Activated T-cell treated with anti-CD3 and anti-CD28 coated beads for 48 hours (primary cell): ENCODE data around the gene MSI2.

Experiments used
- DNase-seq: peaks from one replicate; pipeline ENCODE4 v3.0.0-alpha.2; 2020; ENCODE audit warnings: low read depth

Gene MSI2

DNA sequence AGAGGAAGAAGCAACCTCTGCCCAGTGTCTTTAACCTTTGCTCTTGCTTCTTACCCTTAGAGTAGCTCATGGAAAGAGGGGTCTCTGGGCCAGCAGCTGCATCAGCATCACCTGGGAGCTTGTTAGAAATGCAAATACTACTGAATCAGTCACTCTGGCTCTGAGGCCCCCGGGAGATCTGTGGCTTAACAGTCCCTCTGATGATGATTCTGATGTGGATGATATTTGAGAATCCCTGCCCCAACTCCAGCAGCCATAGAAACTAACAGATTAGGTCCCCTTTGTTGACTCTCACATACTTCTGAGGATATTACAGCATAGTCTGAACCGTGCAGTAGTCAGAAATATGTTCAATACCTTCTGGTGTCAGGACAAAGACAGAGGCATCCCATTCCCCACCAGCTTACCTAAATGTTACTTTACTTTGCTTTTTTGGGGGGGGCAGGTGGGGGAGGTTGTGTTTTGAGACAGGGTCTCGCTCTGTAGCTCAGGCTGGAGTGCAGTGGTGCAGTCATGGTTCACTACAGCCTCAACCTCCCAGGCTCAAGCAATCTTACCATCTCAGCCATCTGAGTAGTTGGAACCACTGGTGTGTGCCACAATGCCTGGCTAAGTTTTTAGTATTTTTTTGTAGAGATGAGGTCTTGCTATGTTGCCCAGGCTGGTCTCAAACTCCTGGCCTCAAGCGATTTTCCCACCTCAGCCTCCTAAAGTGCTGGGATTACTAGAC, 268.7 kb downstream of the MSI2 start:
- no peak for DNase-seq

DNA sequence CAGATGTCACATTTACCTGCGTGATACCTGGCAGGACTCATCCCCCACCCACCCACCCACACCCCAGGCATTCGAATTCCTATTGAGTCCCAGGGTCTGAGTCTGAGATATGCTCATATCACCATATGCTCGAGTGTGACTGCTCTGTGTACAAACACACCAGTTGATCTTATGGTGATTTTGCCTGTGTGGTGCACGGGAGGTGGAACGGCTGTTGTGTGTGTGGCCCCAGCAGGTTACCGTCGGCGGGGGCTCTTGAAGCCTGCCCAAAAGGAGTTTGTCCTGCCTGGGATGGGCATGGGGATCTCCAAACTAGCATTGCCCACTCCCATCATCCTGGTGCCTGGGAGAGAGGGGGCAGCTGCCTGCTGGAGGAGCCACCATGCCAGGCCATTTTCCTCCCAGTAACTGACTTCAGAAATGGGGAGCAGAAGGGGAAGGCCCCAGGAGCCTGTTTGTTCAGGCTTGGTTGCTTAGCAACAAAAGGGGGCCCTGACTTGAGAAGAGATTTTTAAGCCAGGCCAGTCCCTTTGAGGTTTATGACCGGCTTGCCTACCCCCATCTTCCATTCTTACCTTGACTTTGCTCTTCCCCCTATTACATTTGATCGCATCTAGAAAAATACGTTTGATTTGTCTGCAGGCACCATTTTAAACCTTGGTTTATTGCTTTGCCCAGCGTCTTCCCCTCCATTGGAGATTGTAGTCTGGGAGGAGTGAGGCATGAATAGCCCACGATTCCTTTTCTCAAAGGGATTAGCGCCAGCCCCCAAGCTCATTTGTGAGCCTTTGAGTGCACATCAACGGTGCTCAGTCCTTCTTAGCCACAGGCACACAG, 271.1 kb downstream of the MSI2 start:
- no peak for DNase-seq

DNA sequence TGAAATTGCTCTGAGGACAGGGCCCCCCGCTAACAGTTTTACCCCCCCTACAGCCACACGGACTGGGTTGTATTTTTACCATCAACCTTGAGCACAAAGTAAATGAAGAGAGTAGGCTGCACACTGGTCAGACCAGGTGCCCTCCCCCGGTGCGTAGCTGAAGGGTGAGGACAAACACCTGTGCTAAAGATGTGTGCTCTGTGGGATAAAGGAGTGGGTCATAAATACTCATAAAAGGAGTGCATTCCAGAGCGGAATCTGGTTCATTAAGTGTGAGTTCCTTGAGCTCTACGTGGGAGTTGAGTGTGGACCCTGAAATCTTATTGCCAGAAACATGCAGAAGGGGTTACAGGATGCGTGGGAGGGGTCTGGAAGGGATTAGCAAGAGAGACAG, 271.7 kb downstream of the MSI2 start:
- no peak for DNase-seq

DNA sequence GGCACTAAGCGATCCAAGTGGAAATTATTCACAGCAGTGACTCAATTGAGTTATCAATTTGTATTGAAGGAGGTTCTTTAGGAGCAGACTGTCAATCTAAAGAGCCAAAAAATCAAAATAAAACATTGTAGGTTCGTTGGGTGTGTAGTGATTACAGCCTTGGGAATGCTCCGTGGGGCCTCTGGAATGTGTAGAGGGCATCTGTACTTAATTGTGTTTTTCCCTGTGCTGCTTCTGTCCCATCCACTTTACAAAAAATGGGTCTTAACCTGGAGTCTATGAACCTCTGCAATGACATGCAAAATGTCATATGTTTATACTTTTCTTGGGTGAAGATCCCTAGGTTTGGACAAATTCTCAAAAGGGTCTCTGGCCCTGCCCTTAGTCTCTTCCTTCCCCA, 273.7 kb downstream of the MSI2 start:
- DNase-seq, result no peak

DNA sequence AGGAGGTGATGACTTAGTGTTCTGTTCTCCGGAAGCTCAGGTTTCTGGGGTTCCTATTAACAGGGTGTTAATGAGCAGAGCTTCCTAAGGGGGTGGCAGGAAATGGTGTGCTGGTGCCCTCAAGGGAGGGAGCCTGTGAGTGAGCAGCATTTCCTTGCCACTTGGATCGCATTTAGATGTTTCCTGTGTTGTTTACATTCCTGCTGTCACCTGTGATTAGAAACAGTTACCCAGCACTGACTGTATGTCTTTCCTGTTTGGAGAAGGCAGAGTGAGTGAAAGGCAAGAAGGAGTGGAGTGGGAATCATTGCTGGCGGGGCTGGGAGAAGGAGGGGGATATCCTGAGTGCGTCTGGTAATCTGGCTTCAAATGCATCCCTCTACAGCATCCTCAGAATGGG, 274.2 kb downstream of the MSI2 start:
- DNase-seq, result no peak

DNA sequence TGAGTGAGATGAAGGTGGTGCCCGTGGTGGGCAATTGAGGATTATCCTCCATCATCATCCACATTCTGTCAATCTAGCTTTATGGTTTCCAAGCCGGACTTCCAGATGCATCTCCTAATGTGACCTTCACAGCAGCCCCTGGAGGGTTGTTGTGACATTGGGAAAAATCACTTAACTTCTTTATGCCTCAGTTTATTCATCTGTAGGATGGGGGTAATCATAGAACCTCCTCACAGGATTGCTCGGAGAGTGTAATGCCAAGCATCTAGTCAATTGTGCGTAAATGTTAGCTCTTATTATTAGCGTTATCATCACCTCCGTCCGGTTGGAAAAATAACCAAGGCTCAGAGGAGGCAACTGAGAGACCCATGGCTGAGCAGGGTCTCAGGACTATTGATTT, 274.8 kb downstream of the MSI2 start:
- no peak for DNase-seq

DNA sequence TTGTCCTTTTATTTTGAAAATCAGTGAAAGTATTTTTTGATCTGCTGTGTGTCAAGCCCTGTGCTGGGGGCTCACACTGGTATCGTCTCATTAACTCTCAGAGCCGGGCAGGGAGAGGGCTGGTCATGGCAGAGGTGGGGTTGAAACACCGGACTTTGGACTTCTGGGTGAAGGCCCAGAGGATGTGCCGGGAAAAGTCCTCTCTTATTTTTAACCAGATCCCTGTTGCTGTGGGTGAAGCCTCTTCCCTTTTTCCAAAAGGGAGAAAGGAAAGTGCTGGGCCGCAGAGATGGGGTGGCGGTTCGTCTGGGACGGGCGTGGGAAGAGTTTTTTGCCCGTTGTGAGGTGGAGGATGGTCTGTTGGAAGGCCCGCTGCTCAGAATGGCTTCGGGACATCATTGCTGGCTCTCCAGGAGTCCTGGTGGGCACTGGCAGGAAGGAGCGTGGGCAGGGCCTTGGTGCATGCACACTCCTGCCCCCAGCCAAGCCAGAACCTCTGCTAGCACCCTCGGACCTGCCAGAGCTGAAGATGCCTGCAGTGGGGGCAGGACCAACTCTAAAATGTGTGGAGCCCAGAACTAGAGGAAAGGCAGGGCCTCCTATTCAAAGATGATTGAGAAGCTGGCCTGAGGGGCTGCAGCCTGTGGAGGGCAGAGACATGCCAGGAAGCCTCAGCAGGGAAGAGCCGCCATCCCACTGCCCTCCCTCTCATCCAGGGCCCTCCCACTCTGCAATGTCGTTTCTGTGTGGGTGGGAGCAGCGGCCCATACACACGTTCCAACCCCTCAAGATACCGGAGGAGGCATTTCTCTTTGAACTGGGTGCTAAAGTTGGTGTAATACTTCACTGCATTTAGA, 275.6 kb downstream of the MSI2 start:
- DNase-seq, result no peak

DNA sequence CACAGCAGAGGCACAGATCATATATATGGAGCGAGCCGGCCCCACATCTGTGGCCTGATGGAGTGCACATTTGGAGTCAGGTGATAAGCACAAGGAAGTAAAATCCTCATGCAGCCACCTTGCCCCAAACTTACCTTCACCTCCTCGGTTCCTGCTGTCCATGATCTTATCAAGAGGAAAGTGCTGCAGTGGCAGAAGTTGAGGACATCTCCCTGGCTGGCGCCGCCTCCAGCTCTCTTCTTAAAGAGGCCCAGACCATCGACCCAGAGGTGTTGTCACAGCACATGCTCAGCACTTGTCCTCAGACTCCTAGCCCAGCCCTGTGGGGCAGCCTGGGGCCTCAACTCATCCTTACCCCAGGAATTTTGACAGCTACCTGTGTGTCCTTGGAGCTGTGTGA, 276.2 kb downstream of the MSI2 start:
- no peak for DNase-seq

DNA sequence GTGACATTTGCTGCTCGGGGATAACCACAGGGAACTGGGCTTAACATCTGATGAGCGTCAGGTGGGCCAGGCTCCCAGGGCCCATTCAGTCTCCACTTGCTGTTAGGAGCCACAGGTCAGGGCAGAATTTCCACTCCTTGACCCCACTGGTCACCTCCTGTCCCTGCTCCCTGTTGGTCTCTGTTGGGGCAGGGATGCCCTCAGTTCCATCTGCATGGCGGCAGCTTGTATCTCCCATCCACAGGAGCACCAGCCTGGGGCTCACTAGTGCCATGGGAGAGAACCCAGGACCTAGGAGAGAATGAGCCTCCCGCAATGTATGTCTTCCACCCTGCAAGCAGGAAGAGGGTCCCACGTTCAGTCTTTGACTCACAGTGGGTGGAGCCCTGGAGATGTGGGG, 276.6 kb downstream of the MSI2 start:
- DNase-seq, result no peak

DNA sequence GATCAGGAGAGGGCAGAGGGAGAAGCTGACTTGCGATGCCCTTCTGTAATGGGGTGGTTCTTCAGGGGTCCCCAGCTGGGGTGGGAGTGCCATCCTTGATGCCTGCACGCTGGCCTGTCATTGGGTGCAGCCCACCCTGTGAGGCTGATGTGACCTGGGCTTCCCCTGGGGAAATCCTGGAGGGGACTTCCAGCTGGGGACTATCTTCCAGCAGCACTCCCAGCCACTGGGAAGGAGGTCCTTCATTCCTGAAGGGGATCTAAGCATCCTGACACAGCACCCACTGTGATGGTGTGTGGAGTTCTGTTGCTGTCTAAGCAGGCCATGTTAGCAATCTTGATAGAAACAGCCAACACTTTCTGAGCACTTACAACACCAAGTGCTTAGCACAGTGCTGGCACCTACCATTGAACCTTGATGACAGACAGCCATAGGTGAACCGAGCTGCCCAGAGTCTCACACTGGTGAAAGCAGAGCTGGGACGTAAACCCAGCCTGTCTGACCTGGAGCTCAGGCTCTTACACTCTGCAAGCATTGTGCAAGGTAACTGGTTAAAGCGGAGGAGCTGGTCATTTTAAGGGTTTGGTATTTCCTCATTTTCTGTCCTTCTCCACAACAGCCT, 277.5 kb downstream of the MSI2 start:
- no peak for DNase-seq

DNA sequence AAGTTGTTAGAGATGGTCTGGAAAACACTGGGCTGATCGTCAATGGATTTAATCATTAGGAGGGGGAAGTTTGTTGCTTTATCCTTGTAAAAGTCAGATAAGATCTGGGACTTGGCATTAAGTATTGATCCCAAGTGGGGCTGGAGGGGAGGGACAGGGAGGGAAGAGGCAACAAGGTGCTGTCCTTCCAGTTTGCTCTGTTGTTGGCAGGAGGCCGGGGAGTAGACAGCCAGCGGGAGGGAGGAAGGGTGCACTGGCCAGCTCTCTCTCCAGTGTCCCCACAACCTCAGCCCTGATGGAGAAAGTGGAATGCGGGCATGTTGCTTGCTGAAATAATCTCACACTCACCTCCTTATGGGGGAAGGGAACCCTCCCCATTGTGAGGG, 278.5 kb downstream of the MSI2 start:
- DNase-seq, result no peak

DNA sequence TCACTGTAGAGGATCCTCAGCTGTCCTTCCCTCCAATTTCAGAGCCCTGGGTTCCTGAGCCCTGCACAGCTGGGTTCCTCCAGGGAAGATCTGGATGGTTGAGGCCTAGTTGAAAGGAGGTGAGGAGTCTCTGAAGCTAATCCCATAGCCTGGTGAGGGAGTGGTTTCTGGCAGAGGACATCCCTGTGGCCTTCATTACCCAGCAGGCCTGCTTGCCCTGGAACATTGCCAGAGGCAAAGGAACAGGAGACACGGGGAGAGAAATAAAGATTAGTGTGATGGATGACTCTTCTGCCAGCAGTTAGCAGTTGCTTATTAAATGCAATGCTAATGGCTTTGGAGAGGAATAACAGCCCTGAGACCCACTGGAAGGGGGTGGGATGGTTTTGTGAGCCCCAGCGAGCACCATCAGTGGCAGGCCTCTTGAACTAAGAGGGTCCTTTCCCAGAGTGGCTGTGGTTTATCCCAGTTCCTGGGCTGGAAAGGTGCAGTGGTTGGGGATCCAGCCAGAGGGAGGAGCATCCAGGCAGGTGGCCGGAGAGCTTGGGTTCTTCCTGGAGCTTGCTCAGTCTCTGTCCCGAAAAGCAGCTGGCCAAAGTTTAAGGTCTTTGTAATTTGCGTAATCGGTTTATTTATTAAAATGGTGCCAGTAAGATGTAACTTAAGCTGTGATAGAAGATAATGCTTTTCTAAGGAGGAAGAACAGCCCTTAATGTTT, 279.1 kb downstream of the MSI2 start:
- no peak for DNase-seq

DNA sequence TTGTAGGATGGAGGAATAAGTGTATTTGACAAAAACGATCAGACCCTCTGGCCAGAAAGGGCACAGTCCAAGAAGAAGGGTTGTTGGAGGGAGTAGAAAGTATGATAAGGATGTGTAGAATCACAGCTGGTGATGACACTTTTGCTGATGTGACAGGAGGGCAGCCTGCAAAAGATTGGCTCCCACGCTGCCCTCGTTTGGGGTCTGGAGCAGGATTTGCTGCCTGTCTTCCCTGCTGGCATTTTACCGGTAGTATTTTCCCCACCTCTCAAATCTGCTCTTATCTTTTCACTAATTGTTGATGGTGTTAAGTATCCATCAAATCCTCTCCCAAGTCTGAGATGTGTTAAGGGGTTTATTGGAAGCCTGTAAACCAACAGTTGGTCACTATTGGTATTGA, 280.0 kb downstream of the MSI2 start:
- DNase-seq, result no peak

DNA sequence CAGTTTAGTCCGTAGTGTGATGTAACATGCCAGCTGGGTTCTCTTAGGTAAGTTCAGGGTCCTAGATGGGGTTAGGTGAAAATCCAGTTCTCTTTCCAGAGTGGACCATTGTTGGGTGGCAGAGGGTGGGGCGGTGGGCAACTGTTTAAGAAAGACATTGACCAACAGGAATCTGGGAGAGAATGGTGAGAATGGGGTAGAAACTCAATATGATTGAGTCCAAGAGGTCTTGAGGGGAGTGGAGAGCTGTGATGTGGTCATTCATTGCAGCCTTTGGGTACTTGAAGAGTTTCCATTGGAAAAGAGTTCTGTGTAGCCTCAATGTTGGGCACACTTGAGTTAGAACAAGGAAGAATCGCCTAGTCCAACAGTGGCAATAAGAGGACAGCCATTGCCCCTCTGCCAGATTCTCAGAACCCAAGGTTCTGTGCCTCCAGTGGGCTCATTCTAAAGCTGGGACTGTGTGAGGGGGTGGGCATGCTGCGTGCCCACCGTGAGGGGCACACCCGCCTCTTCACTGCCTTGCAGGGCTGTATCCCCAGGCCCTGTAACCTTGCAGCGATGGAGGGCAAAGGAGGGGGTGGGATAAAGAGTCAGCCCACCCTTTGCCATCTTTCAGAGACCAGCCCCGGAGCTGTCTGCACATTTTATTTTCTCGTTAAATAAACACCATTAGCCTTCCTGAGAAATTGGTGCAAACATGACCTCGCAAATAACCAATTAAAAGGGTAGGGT, 280.6 kb downstream of the MSI2 start:
- DNase-seq, result no peak

DNA sequence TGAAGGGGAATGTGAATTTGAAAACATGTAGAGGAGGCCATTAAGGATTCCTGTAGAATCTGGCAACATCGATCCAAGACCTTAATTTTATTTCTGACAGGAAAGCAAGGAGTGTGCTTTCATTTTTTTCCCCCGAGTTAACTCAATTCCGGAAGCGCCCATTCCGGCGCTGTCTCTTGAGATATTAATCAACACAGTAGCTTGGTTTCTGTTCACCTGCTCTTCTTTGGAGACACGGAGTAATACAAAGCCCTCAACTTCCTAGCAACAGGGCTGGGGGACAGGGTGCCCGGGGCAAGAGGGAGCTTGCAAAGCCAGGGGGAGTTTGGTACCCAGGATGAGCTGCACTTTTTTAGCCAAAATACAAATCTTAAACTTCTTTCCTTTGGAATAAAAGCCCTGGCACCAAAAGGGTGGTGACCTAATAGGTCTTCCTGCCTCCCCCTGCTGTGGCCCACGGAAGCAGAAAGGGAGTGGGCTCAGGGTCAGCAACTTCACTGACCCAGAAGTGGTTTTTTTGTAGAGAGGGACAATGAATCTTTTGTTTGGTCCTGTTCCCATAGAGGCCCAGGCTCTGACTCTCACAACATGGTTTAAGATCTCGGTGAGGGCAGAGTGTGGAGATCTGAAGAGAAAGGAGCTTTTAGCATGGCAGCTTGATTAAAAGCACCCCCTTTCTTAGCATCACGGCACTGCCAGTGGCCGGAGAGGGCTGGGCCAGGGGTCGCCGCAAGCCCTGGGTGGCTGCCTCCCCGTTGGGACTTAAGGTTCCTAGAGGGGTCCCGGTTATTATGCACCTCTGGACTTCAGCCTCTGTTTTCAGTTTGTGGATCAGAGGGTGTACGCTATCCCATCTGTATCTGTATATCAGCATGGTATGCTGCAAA, 281.4 kb downstream of the MSI2 start:
- no peak for DNase-seq

DNA sequence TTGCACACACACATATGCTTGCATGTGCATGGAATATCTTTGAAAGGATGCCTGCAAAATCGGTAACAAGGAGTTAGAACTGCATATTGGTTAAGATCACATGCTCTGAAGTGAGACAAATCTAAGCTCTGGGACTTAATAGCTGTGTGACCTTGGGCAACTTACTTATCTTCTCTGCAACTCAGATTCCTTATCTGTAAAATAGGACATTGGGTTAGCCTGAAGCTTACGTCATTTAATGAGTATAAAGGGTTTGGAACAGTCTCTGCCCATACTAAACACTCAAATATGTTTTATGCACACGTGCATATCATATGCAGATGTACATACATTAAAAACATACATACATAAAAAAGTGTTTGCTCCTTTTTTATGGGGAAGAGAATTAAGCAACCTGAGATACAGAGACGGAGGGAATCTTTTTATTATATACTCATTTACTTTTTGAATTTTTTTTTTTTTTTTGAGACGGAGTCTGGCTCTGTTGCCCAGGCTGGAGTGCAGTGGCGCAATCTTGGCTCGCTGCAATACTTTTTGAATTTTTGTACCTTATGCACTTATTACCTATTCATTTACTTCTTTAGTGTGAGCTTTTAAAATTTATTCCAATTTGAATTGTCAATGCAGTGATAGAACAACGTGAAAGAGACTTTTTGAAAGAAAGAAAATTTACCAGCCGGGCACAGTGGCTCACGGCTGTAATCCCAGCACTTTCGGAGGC, 282.6 kb downstream of the MSI2 start:
- DNase-seq, result no peak

DNA sequence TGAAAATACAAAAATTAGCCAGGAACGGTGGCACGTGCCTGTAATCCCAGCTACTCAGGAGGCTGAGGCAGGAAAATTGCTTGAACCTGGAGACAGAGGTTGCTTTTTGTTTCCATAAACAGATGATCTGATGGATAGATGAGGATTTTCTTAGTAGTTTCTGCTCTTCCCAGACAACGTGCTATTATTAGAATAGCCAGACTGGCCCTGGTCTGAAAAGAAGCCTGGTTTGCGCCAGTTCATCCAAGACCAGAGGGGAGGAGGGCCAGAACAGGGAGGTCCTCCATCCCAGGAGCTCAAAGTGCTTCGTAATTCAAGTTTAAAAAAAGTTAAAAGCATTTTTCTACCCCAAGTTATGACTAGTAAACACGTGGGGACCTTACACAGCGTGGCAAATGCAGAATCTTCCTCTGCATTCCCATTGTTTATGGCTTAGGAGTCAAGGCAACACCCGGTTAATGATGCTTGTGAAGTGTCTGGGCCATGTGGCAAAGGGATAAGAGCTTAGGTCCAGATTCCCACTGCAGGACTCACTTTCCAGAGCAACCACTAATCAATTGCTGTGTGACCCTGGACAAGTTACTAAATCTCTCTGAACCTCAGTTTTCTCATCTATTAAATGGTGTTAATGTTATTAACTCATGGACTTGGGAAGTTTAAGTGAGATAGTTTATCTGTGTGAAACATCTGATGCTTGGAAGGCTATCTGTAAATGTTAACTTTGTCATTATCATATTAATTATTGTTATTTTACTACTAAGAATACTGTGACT, 283.4 kb downstream of the MSI2 start:
- no peak for DNase-seq

DNA sequence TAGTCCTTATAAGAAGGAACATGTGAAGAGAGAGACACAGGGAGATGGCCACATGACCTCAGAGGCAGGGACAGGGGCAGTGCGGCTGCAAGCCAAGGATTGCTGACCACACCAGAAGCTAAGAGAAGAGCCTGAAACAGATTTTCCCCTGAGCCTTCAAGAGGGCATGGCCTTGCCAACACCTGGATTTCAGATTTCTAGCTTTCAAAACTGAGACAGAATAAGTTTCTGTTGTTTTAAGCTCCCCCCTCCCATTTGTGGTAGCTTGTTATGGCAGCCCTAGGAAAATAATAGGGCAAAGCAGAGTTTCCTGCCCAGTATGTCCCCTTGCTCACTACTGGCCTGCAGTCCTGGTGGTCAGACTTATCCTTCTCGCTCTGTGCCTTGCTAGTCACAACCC, 284.3 kb downstream of the MSI2 start:
- DNase-seq, result no peak
